Activated CD8-positive, alpha-beta T cell treated with anti-CD3 and anti-CD28 coated beads for 36 hours (primary cell): Measurements from ENCODE around the gene LRRC8D. TPM values are rescaled to one million over a fixed set of nuclear protein-coding genes. Genes with fewer than 3 reads are reported as not detected.

ENCODE experiments used
- ATAC-seq: fragments of 200-7000 bp; cut with Tn5 transposase; one replicate; pipeline ENCODE4 v1.10.0; 2021; ENCODE audit warnings: mild to moderate bottlenecking, moderate library complexity
- CTCF ChIA-PET: fragments of 350-600 bp; sonication (Branson Sonifier 250); formaldehyde crosslinking; loops from one replicate; lab custom pipeline; 2021; ENCODE audit warnings: antibody characterized with exemption; lab: Charles Lee
- POLR2A ChIA-PET: fragments of 350-600 bp; sonication (Branson Sonifier 250); formaldehyde crosslinking; loops from one replicate; lab custom pipeline; 2021; ENCODE audit warnings: antibody characterized with exemption; lab: Charles Lee
- DNase-seq: peaks from one replicate; pipeline ENCODE4 v3.0.0-alpha.2; 2020
- H3K27ac Mint-ChIP-seq: one replicate; pipeline ENCODE4 v1.8.0; 2021; ENCODE audit warnings: mild to moderate bottlenecking, mixed read lengths
- H3K27me3 Mint-ChIP-seq: one replicate; pipeline ENCODE4 v1.8.0; 2021; ENCODE audit warnings: mixed read lengths
- H3K36me3 Mint-ChIP-seq: one replicate; pipeline ENCODE4 v1.8.0; 2021; ENCODE audit warnings: low read depth, mixed read lengths
- H3K4me1 Mint-ChIP-seq: one replicate; pipeline ENCODE4 v1.8.0; 2021; ENCODE audit warnings: low read depth, mixed read lengths
- H3K4me3 Mint-ChIP-seq: one replicate; pipeline ENCODE4 v1.8.0; 2021; ENCODE audit warnings: mild to moderate bottlenecking, moderate library complexity, mixed read lengths
- H3K9me3 Mint-ChIP-seq: one replicate; pipeline ENCODE4 v1.8.0; 2021; ENCODE audit warnings: mixed read lengths
- CTCF ChIP-seq: fragments of 200-600 bp; IDR thresholded peaks from one replicate; pipeline ENCODE4 v1.8.0; 2022; ENCODE audit warnings: antibody characterized with exemption, mild to moderate bottlenecking
- intact Hi-C: fragments of 100-400 bp; cut with micrococcal nuclease; formaldehyde crosslinking; loops from one replicate; pipeline ENCODE4 v1.10.0; 2022
- total RNA-seq, 2 experiments: library from RNA; stranded (reverse); gene quantifications; one replicate each; pipeline ENCODE4 v1.2.3, GENCODE V29; 2021

Gene LRRC8D
- total RNA-seq, 2 experiments from 2014 or later, result 26.3 to 27.5 TPM

- no peaks in the 10 kb centered on the region for H3K9me3 Mint-ChIP-seq
- POLR2A ChIA-PET, result interaction anchor here (0.7 to 3.2 kb wide), 9 partner anchors 13 to 123 kb away, joined by 3 to 21 read pairs (median 3); no protein-coding TSS in a partner anchor
- ATAC-seq (no peak), DNase-seq (no peak)
- H3K27me3 Mint-ChIP-seq, result no peaks in the 10 kb centered on the region
- peak overlapping the region; percentile 87 for H3K4me3 Mint-ChIP-seq
- H3K4me1 Mint-ChIP-seq, result peaks cover 41% of the 10 kb centered on the region
- peaks cover 15% of the 10 kb centered on the region for H3K36me3 Mint-ChIP-seq
- H3K27ac Mint-ChIP-seq, result peak overlapping the region; percentile 88
- TF ChIP-seq CTCF, result no peak
- intact Hi-C loops, result loop anchor here (10.0 kb wide), 1 partner anchor 62 kb away; no protein-coding TSS in a partner anchor
- CTCF ChIA-PET, result interaction anchor here (0.8 to 3.6 kb wide), 9 partner anchors 9 to 339 kb away, joined by 3 to 31 read pairs (median 4); no protein-coding TSS in a partner anchor
Observed at GRCh38 chr1:89822109-89822962, 1.5 kb downstream of the LRRC8D start.

- peak overlapping the region; percentile 87 for H3K4me3 Mint-ChIP-seq
- DNase-seq, result no peak
Observed at GRCh38 chr1:89822999-89823628, 2.3 kb downstream of the LRRC8D start.

GRCh38 chr1:89823679-89824292, 3.0 kb downstream of the LRRC8D start:
- DNase-seq (no peak), ATAC-seq (no peak)
- peaks cover 41% of the 10 kb centered on the region for H3K4me1 Mint-ChIP-seq
- peak overlapping the region; percentile 2 for H3K27ac Mint-ChIP-seq
- H3K4me3 Mint-ChIP-seq, result peak overlapping the region; percentile 12
- intact Hi-C loops, result loop anchor here (10.0 kb wide), 1 partner anchor 61 kb away; no protein-coding TSS in a partner anchor
- no peaks in the 10 kb centered on the region for H3K9me3 Mint-ChIP-seq
- ChIA-PET CTCF (interaction anchor here (0.7 to 2.4 kb wide), 5 partner anchors 11 to 1849 kb away, joined by 3 to 13 read pairs (median 4); no protein-coding TSS in a partner anchor), POLR2A (interaction anchor here (0.9 to 3.2 kb wide), 2 partner anchors 16 to 20 kb away, joined by 3 to 21 read pairs; no protein-coding TSS in a partner anchor)
- peaks cover 18% of the 10 kb centered on the region for H3K36me3 Mint-ChIP-seq
- no peaks in the 10 kb centered on the region for H3K27me3 Mint-ChIP-seq
- no peak for TF ChIP-seq CTCF

More at GRCh38 chr1:89822999-89823628, 2.3 kb downstream of the LRRC8D start:
- H3K4me1 Mint-ChIP-seq, result peaks cover 41% of the 10 kb centered on the region
- H3K27me3 Mint-ChIP-seq, result no peaks in the 10 kb centered on the region
- no peaks in the 10 kb centered on the region for H3K9me3 Mint-ChIP-seq
- TF ChIP-seq CTCF, result no peak
- no peak for ATAC-seq
- H3K27ac Mint-ChIP-seq, result peak overlapping the region; percentile 2
- ChIA-PET POLR2A (interaction anchor here (0.9 to 3.2 kb wide), 3 partner anchors 16 to 104 kb away, joined by 3 to 21 read pairs (median 4); no protein-coding TSS in a partner anchor), CTCF (interaction anchor here (0.7 to 2.3 kb wide), 4 partner anchors 10 to 1850 kb away, joined by 3 to 7 read pairs (median 4); no protein-coding TSS in a partner anchor)
- H3K36me3 Mint-ChIP-seq, result peaks cover 18% of the 10 kb centered on the region
- intact Hi-C loops, result loop anchor here (10.0 kb wide), 1 partner anchor 62 kb away; no protein-coding TSS in a partner anchor

- TF ChIP-seq CTCF, result no peak
- Mint-ChIP-seq H3K9me3 (no peaks in the 10 kb centered on the region), H3K4me1 (peaks cover 25% of the 10 kb centered on the region), H3K27me3 (no peaks in the 10 kb centered on the region), H3K4me3 (no peak overlapping the region), H3K36me3 (peaks cover 18% of the 10 kb centered on the region), H3K27ac (no peak overlapping the region)
- ChIA-PET CTCF (interaction anchor here (2.4 kb wide), 1 partner anchor 17 kb away, joined by 13 read pairs; no protein-coding TSS in a partner anchor), POLR2A (no interaction called here)
- DNase-seq (no peak), ATAC-seq (no peak)
- intact Hi-C loops, result loop anchor here (10.0 kb wide), 1 partner anchor 58 kb away; no protein-coding TSS in a partner anchor
Observed at GRCh38 chr1:89826594-89826993, 5.8 kb downstream of the LRRC8D start.
